Amygdala (tissue), 56 donors: Measurements from ENCODE around the gene CCR9.
A peak's percentile ranks its signal among the peaks of the same experiment; 100 is the strongest.

ENCODE experiments used
- DNase-seq, 56 donors: peaks; one replicate each; lab custom pipeline; 2025; lab: John Stamatoyannopoulos, UW

CCR9 gene

GRCh38 chr3:45871780-45872179, 14.6 kb upstream of the CCR9 start:
- no peak for DNase-seq

DNA sequence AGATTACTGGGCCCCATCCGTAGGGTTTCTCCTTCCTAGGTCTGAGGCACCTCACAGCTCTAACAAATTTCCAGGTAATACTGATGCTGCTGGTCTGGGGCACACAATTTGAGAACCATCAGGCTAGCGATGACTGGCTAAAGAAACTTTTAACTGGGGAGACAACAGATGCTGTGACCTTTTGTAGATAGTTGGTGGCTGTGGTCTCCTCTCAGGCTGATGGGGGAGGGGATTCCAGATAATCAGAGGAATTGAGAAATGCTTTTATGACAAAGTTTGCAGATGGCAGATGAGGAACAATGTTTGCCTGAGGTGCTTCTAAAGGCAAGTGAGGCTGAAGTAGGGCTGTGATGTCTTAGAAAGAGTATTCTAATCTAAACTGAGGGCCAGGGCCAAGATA, 13.8 kb upstream of the CCR9 start:
- no peak for DNase-seq

GRCh38 chr3:45873036-45873435, 13.3 kb upstream of the CCR9 start:
- no peak for DNase-seq

GRCh38 chr3:45873638-45874037, 12.7 kb upstream of the CCR9 start:
- DNase-seq, result no peak

- DNase-seq, result no peak
Observed at GRCh38 chr3:45874677-45875346, 11.5 kb upstream of the CCR9 start.

GRCh38 chr3:45878124-45878523, 8.2 kb upstream of the CCR9 start:
- DNase-seq, result no peak

GRCh38 chr3:45880725-45881077, 5.6 kb upstream of the CCR9 start:
- no peak for DNase-seq

- peak in 4 of 56 donors; percentile 13 to 70 (median 36) for DNase-seq
Observed at GRCh38 chr3:45881078-45882022, 5.0 kb upstream of the CCR9 start.

DNA sequence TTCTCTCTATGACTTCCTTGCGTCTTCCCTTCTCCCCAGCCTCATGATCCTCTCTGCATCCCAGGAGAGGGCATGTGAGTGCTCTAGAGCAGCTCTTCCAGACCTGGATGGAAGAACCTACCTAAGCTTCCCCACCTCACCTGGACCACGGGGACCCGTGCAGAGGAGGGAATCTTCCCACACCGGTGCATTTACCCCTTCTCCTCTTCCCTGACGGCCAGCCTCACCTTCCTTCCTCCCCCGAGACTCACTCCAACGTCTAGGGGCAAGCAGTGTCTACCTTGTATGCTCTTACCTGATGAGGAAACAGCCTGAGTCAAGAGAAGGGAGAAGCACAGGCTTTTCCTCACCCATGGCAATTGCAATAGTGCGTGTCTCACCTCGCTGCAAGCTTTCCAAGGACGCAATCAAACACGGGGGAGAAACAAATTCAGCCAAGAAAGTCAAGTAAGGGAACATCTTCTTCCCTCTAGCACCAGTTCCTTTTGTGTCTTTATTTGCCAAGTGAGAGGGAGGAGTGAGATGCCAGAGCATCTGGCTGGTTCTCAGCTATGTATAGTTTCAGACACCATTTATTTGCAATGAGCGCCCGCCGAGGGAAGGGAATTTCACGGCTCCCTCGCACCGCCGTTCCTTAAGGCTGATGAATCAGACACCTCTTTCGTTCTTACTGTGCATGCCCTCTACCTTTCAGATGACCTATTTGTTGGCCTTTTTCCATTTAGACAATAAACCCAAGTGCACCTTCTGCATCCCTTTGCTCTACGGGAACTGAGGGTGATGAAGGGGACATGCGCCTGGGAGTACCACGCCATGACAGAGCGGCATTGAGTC, 1.8 kb upstream of the CCR9 start:
- peak in 26 of 56 donors; percentile 1 to 65 (median 28) for DNase-seq

- DNase-seq, result no peak
Observed at GRCh38 chr3:45887285-45887684, 942 bp downstream of the CCR9 start.

DNA sequence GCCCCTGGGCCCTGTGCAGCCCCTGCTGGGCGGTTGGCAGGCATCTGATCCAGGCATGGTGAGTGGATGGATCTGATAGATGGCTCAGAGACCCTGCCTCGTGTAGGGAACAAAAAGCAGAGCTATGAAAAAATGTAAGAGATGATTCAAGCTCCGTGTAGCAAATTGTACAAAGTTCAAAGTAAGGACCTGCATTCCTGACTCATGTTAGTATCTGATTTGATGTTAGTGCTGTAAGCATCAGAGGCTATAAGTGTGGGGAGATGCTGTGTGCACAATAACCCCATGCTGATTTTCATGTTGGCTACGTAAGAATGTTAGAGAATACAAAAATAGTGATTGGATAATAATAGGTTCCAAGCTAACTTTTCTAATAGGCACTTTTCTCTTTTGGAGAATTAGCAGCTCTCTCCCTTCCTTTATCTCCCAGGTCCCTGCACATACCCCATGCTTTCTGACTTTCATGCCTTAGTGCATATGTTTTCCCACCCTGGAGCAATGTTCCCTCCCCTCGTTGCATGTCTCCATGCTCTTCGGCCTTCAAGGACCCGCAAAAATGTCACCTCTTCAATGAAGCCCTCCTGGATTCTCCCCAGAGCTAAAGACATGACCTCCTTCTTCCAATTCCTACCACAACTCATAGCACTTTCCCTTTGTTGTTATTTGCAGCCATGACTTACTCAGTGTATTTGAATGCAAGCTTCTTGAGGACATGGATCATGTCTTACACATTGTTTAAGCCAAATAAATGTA, 1.6 kb downstream of the CCR9 start:
- no peak for DNase-seq

GRCh38 chr3:45889337-45889736, 3.0 kb downstream of the CCR9 start:
- DNase-seq, result no peak

DNA sequence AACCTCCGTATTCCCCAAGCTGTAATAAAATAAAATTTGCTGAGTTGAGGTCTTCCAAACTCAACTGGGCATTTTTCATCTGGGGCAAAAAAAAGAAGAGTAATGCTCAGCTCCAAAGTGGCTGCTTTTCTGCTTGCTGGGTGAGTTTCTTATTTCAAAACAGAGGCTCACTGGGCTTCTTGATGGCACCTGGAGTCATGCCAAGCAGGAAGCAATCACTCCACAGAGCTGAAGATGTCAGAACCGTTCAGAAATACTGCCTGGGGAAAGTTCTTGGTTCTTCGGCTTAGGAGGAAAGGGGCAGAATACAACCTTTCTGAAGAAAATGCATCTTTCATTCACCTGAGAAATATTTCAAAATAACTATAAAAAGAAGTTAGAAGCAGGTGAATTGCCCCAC, 4.1 kb downstream of the CCR9 start:
- DNase-seq, result no peak

- DNase-seq, result no peak
Observed at GRCh38 chr3:45892161-45892560, 5.8 kb downstream of the CCR9 start.

- DNase-seq, result no peak
Observed at GRCh38 chr3:45894015-45894414, 7.7 kb downstream of the CCR9 start.

DNA sequence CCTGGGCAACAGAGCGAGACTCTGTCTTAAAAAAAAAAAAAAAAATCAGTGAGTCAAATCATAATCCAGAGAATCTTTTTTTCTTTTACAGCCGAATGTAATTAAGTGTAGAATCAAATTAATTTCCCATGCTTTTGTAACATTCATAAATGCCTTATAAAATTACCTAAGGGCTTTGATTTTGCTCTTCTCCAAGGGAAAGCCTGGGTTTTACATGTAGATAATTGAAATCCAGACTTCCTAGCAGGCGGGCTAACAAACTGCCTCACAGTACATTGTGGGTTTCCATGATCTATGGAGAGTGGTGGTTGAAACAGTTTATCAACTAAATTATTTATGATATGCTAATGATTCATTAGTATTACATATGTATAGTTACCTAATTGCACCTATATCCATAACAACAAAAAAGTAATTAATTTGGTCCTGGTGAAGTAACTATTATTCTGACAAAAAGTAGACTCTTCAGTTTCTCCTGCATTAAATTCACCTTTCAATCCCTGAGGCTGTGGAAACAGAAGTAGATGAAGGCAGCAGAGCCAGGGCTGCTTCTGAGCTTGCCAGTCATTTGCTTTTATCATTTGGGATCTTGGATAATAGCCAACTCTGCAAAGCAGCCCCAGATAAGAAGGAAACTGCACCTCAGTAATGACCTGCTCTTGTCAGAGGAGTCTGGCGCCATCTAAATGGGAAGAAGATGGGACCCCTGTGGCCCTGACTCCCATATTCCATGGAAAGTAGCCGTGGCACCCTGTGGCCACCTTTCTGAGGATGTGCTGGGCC, 9.5 kb downstream of the CCR9 start:
- no peak for DNase-seq

- no peak for DNase-seq
Observed at GRCh38 chr3:45896956-45897355, 10.6 kb downstream of the CCR9 start.

GRCh38 chr3:45904931-45905330, 18.6 kb downstream of the CCR9 start:
- no peak for DNase-seq

- DNase-seq, result no peak
Observed at GRCh38 chr3:45905755-45906154, 19.4 kb downstream of the CCR9 start.
